PC-9 (cell line): ENCODE results near the gene MCU.

Experiments used
- CTCF ChIP-seq: fragments of 200-600 bp; sonication (generic); conservative IDR thresholded peaks from 2 replicates; pipeline ENCODE4 v1.6.1; 2017; ENCODE audit warnings: mixed run types, antibody characterized with exemption, mild to moderate bottlenecking, moderate library complexity
- EZH2 ChIP-seq: fragments of 200-600 bp; sonication (generic); IDR thresholded peaks from 2 replicates; pipeline ENCODE4 v1.8.0; 2017; ENCODE audit warnings: antibody characterized with exemption, low read depth

- TF ChIP-seq EZH2, result no peak
- no peak for TF ChIP-seq CTCF
Measured at GRCh38 chr10:72898616-72899015, 206.7 kb downstream of the MCU start.
